Activated CD8-positive, alpha-beta T cell treated with anti-CD3 and anti-CD28 coated beads for 36 hours (primary cell): ENCODE measurements around the gene RAPGEF3. TPM values are rescaled to one million over a fixed set of nuclear protein-coding genes. Genes with fewer than 3 reads are reported as not detected.

Experiments
- ATAC-seq: fragments of 200-7000 bp; cut with Tn5 transposase; one replicate; pipeline ENCODE4 v1.10.0; 2021; ENCODE audit warnings: mild to moderate bottlenecking, moderate library complexity
- CTCF ChIA-PET: fragments of 350-600 bp; sonication (Branson Sonifier 250); formaldehyde crosslinking; loops from one replicate; lab custom pipeline; 2021; ENCODE audit warnings: antibody characterized with exemption; lab: Charles Lee
- POLR2A ChIA-PET: fragments of 350-600 bp; sonication (Branson Sonifier 250); formaldehyde crosslinking; loops from one replicate; lab custom pipeline; 2021; ENCODE audit warnings: antibody characterized with exemption; lab: Charles Lee
- DNase-seq: peaks from one replicate; pipeline ENCODE4 v3.0.0-alpha.2; 2020
- H3K27ac Mint-ChIP-seq: one replicate; pipeline ENCODE4 v1.8.0; 2021; ENCODE audit warnings: mild to moderate bottlenecking, mixed read lengths
- H3K27me3 Mint-ChIP-seq: one replicate; pipeline ENCODE4 v1.8.0; 2021; ENCODE audit warnings: mixed read lengths
- H3K36me3 Mint-ChIP-seq: one replicate; pipeline ENCODE4 v1.8.0; 2021; ENCODE audit warnings: low read depth, mixed read lengths
- H3K4me1 Mint-ChIP-seq: one replicate; pipeline ENCODE4 v1.8.0; 2021; ENCODE audit warnings: low read depth, mixed read lengths
- H3K4me3 Mint-ChIP-seq: one replicate; pipeline ENCODE4 v1.8.0; 2021; ENCODE audit warnings: mild to moderate bottlenecking, moderate library complexity, mixed read lengths
- H3K9me3 Mint-ChIP-seq: one replicate; pipeline ENCODE4 v1.8.0; 2021; ENCODE audit warnings: mixed read lengths
- CTCF ChIP-seq: fragments of 200-600 bp; IDR thresholded peaks from one replicate; pipeline ENCODE4 v1.8.0; 2022; ENCODE audit warnings: antibody characterized with exemption, mild to moderate bottlenecking
- intact Hi-C: fragments of 100-400 bp; cut with micrococcal nuclease; formaldehyde crosslinking; loops from one replicate; pipeline ENCODE4 v1.10.0; 2022
- total RNA-seq, 2 experiments: library from RNA; stranded (reverse); gene quantifications; one replicate each; pipeline ENCODE4 v1.2.3, GENCODE V29; 2021

Gene RAPGEF3
- total RNA-seq, 2 experiments from 2014 or later: 0.56 to 0.58 TPM

GRCh38 chr12:47797441-47797840 lies 38.8 kb upstream of the RAPGEF3 start:
- POLR2A ChIA-PET: interaction anchor here (0.9 to 37.9 kb wide), 5 partner anchors 10 to 86 kb away, joined by 3 to 904 read pairs (median 5); no protein-coding TSS in a partner anchor
- Mint-ChIP-seq H3K4me1 (peaks cover 41% of the 10 kb centered on the region), H3K36me3 (peaks cover 59% of the 10 kb centered on the region), H3K4me3 (no peak overlapping the region), H3K27me3 (no peaks in the 10 kb centered on the region), H3K9me3 (no peaks in the 10 kb centered on the region), H3K27ac (peak overlapping the region; percentile 46)
- intact Hi-C loops: no loop called here
- DNase-seq (peak; percentile 56), ATAC-seq (peak; percentile 57)
- CTCF ChIA-PET: interaction anchor here (1.0 to 19.8 kb wide), 8 partner anchors 11 to 88 kb away, joined by 3 to 624 read pairs (median 6); no protein-coding TSS in a partner anchor
- peak; percentile 19 for TF ChIP-seq CTCF

- intact Hi-C loops: no loop called here
- TF ChIP-seq CTCF: no peak
- ChIA-PET POLR2A (interaction anchor here (0.9 to 37.9 kb wide), 4 partner anchors 10 to 39 kb away, joined by 3 to 904 read pairs (median 5); no protein-coding TSS in a partner anchor), CTCF (interaction anchor here (0.6 to 19.8 kb wide), 3 partner anchors 38 to 594 kb away, joined by 3 to 624 read pairs (median 4); no protein-coding TSS in a partner anchor)
- peaks cover 58% of the 10 kb centered on the region for H3K36me3 Mint-ChIP-seq
- H3K27me3 Mint-ChIP-seq: no peaks in the 10 kb centered on the region
- H3K9me3 Mint-ChIP-seq: no peaks in the 10 kb centered on the region
- H3K27ac Mint-ChIP-seq: no peak overlapping the region
- peaks cover 25% of the 10 kb centered on the region for H3K4me1 Mint-ChIP-seq
- DNase-seq: no peak
- H3K4me3 Mint-ChIP-seq: no peak overlapping the region
- ATAC-seq: no peak
Observed at GRCh38 chr12:47795814-47796411, 37.2 kb upstream of the RAPGEF3 start.

GRCh38 chr12:47795121-47795813 lies 36.6 kb upstream of the RAPGEF3 start:
- CTCF ChIA-PET: interaction anchor here (0.6 to 19.8 kb wide), 4 partner anchors 39 to 593 kb away, joined by 3 to 624 read pairs (median 54); no protein-coding TSS in a partner anchor
- H3K27ac Mint-ChIP-seq: no peak overlapping the region
- ATAC-seq: no peak

GRCh38 chr12:47794679-47795078 lies 36.0 kb upstream of the RAPGEF3 start:
- no peaks in the 10 kb centered on the region for H3K9me3 Mint-ChIP-seq
- no peak overlapping the region for H3K27ac Mint-ChIP-seq
- no peaks in the 10 kb centered on the region for H3K27me3 Mint-ChIP-seq
- no peak overlapping the region for H3K4me3 Mint-ChIP-seq
- ChIA-PET CTCF (interaction anchor here (0.5 to 10.9 kb wide), 2 partner anchors 15 to 43 kb away, joined by 3 to 103 read pairs; no protein-coding TSS in a partner anchor), POLR2A (interaction anchor here (0.6 to 37.9 kb wide), 6 partner anchors 13 to 61 kb away, joined by 3 to 904 read pairs (median 4); no protein-coding TSS in a partner anchor)
- peaks cover 56% of the 10 kb centered on the region for H3K36me3 Mint-ChIP-seq
- peaks cover 13% of the 10 kb centered on the region for H3K4me1 Mint-ChIP-seq
- intact Hi-C loops: no loop called here
- TF ChIP-seq CTCF: no peak
- ATAC-seq: no peak
- no peak for DNase-seq

More at GRCh38 chr12:47795121-47795813, 36.6 kb upstream of the RAPGEF3 start:
- Mint-ChIP-seq H3K4me3 (no peak overlapping the region), H3K4me1 (peaks cover 19% of the 10 kb centered on the region), H3K9me3 (no peaks in the 10 kb centered on the region), H3K27me3 (no peaks in the 10 kb centered on the region), H3K36me3 (peaks cover 58% of the 10 kb centered on the region)
- POLR2A ChIA-PET: interaction anchor here (0.6 to 37.9 kb wide), 6 partner anchors 14 to 60 kb away, joined by 3 to 904 read pairs (median 4); no protein-coding TSS in a partner anchor
- no peak for TF ChIP-seq CTCF
- intact Hi-C loops: no loop called here
- no peak for DNase-seq
